ENCODE results near the gene CEBPB.
A peak's percentile ranks its signal among the peaks of the same experiment; 100 is the strongest.

The CEBPB gene

GRCh38 chr20:50224052-50224451 is 33.4 kb downstream of the CEBPB start:
- Histone ChIP-seq H3K4me3 (ENCODE audit: low read depth in 1 of 2, low read length in 2 of 2) (no peak overlapping the region), H3K27ac (ENCODE audit: low read length) (peak overlapping the region; percentile 74), H3K9me3 (ENCODE audit: control insufficient read depth in 1 of 2, low read length in 2 of 2) (no peaks in the 10 kb centered on the region), H3K27me3 (ENCODE audit: low read depth, low read length) (no peaks in the 10 kb centered on the region), H3K36me3 (ENCODE audit: control insufficient read depth in 1 of 2, insufficient read depth in 2 of 2, low read length in 2 of 2) (no peaks in the 10 kb centered on the region), H3K4me1 (ENCODE audit: control insufficient read depth in 1 of 2, insufficient read depth in 2 of 2, low read length in 2 of 2) (peaks cover 0 to 4% of the 10 kb centered on the region in 2 donors)

DNA sequence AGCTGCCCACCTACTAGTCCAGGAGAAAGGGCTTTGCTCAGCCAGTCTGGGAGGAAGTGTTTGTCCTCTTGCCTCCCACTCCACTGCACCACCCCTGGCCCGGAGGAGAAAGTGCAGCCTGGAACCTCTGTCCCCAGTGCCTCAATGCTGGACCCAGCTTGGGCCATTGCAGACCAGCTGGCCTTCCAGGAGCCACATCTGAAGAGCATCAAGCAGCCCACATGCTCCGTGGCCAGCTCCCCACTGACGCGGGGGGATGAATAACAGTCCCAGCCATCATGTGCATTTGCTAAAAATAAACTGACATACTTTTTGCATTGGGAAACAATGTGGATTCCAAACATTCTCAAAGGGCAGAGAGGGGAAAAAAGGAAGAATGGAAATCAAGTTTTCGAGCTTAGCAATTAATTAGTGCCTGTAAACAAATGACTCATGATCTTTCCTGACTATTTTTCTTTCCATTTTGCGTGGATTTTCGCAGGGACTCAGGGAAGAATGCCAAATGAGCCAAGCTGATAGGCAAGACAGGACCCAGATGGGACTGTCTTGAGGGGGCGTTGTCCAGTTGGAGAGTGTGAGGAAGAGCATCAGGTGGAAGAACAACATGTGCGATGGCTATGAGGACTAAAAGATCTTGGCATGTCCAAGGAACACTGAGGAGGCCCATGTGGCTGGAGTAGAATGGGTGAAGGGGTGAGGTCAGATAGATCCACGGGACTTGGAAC is 34.1 kb downstream of the CEBPB start:
- H3K4me3 ChIP-seq (ENCODE audit: low read depth in 1 of 2, low read length in 2 of 2): no peak overlapping the region
- no peaks in the 10 kb centered on the region for H3K9me3 ChIP-seq (ENCODE audit: control insufficient read depth in 1 of 2, low read length in 2 of 2)
- peak overlapping the region; percentile 74 for H3K27ac ChIP-seq (ENCODE audit: low read length)
- no peaks in the 10 kb centered on the region for H3K36me3 ChIP-seq (ENCODE audit: control insufficient read depth in 1 of 2, insufficient read depth in 2 of 2, low read length in 2 of 2)
- no peaks in the 10 kb centered on the region for H3K27me3 ChIP-seq (ENCODE audit: low read depth, low read length)
- peaks cover 0 to 4% of the 10 kb centered on the region in 2 donors for H3K4me1 ChIP-seq (ENCODE audit: control insufficient read depth in 1 of 2, insufficient read depth in 2 of 2, low read length in 2 of 2)

DNA sequence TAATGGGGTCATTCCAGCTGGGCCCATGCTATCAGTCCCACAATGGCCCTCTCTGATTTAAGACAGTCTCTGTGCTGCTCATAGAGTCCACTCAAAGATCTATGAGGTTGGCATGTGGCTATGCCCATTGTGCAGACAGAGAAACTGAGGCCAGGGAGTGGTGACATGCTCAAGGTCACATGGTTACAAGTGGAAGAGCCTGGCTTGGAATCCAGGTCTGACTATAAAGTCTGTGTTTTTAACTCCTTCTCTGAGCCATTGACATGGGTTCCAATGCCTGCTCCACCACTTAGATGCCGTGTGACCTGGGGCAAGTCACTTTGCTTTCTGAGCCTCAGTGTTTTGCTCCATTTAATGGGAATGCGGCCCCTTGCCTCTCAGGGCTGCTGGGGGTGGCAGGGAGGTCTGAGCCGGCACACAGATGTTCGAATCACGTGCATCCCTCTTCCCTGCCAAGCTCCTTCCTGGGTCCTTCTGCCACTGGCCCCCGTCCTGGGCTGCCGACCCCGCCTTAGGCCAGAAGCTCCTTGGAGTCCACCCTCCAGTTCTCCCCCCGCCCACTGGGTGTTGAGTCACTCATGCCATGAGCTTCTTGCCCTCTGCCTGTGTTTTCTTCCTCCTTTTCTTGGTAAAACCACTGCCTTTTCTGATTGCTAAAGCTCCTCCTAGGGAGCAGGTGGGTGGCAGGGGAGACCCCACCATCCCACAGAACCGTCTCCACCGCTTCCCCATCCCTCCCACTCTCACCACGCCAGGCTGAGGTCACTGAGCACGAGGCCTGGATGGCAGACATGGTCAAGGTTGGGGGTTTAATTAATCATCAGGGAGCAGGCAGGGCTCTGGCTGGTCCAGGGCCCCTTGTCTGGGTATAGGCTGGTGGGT is 35.7 kb downstream of the CEBPB start:
- peaks cover 0 to 4% of the 10 kb centered on the region in 2 donors for H3K4me1 ChIP-seq (ENCODE audit: control insufficient read depth in 1 of 2, insufficient read depth in 2 of 2, low read length in 2 of 2)
- H3K27ac ChIP-seq (ENCODE audit: low read length): no peak overlapping the region
- H3K36me3 ChIP-seq (ENCODE audit: control insufficient read depth in 1 of 2, insufficient read depth in 2 of 2, low read length in 2 of 2): no peaks in the 10 kb centered on the region
- H3K4me3 ChIP-seq (ENCODE audit: low read depth in 1 of 2, low read length in 2 of 2): no peak overlapping the region
- H3K9me3 ChIP-seq (ENCODE audit: control insufficient read depth in 1 of 2, low read length in 2 of 2): no peaks in the 10 kb centered on the region
- H3K27me3 ChIP-seq (ENCODE audit: low read depth, low read length): no peaks in the 10 kb centered on the region

DNA sequence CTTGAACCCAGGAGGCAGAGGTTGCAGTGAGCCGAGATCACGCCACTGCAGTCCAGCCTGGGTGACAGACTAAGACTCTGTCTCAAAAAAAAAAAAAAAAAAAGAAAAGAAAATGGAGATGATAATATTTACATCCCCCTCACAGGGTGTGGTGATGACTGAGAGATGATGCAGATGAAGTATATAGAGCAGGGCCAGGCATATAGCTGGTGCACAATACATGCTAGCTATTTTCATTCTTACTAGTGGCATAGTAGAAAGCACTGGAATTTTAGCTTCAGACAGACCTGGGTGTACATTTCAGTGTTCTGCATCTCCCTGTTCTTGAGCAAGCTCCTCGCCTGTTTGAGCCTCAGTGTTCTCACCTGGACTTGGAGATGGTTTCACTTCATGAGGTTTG is 36.9 kb downstream of the CEBPB start:
- Histone ChIP-seq H3K27me3 (ENCODE audit: low read depth, low read length) (no peaks in the 10 kb centered on the region), H3K4me3 (ENCODE audit: low read depth in 1 of 2, low read length in 2 of 2) (no peak overlapping the region), H3K36me3 (ENCODE audit: control insufficient read depth in 1 of 2, insufficient read depth in 2 of 2, low read length in 2 of 2) (no peaks in the 10 kb centered on the region), H3K4me1 (ENCODE audit: control insufficient read depth in 1 of 2, insufficient read depth in 2 of 2, low read length in 2 of 2) (peaks cover 0 to 4% of the 10 kb centered on the region in 2 donors), H3K9me3 (ENCODE audit: control insufficient read depth in 1 of 2, low read length in 2 of 2) (no peaks in the 10 kb centered on the region), H3K27ac (ENCODE audit: low read length) (no peak overlapping the region)

DNA sequence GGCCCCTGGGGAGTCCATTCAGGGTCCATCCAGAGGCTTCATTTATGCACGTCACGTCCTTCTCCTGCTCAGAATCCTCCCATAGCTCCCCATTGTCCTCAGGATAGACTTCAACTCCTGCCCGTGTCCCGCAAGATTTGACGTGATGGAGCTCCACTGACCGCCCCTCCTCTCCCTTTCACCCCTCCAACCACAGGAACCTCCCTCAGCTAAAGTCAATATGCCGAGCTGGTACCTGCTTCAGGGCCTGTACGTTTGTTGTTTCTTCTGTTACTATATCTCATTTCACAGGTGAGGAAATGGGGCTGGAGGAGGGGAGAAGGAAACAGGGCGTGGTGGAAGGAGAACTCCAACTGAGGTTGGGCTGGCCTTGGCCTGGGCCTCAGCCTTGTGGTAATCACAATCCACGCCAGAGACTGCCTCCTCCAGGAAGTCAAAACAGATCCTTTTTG is 38.6 kb downstream of the CEBPB start:
- peaks cover 0 to 4% of the 10 kb centered on the region in 2 donors for H3K4me1 ChIP-seq (ENCODE audit: control insufficient read depth in 1 of 2, insufficient read depth in 2 of 2, low read length in 2 of 2)
- H3K27me3 ChIP-seq (ENCODE audit: low read depth, low read length): no peaks in the 10 kb centered on the region

GRCh38 chr20:50230184-50230583 is 39.6 kb downstream of the CEBPB start:
- Histone ChIP-seq H3K4me3 (ENCODE audit: low read depth in 1 of 2, low read length in 2 of 2) (no peak overlapping the region), H3K9me3 (ENCODE audit: control insufficient read depth in 1 of 2, low read length in 2 of 2) (no peaks in the 10 kb centered on the region), H3K27ac (ENCODE audit: low read length) (no peak overlapping the region), H3K27me3 (ENCODE audit: low read depth, low read length) (no peaks in the 10 kb centered on the region), H3K4me1 (ENCODE audit: control insufficient read depth in 1 of 2, insufficient read depth in 2 of 2, low read length in 2 of 2) (peaks cover 0 to 4% of the 10 kb centered on the region in 2 donors), H3K36me3 (ENCODE audit: control insufficient read depth in 1 of 2, insufficient read depth in 2 of 2, low read length in 2 of 2) (no peaks in the 10 kb centered on the region)

More for the DNA sequence above, 38.6 kb downstream of the CEBPB start:
- Histone ChIP-seq H3K27ac (ENCODE audit: low read length) (no peak overlapping the region), H3K9me3 (ENCODE audit: control insufficient read depth in 1 of 2, low read length in 2 of 2) (no peaks in the 10 kb centered on the region), H3K4me3 (ENCODE audit: low read depth in 1 of 2, low read length in 2 of 2) (no peak overlapping the region), H3K36me3 (ENCODE audit: control insufficient read depth in 1 of 2, insufficient read depth in 2 of 2, low read length in 2 of 2) (no peaks in the 10 kb centered on the region)

DNA sequence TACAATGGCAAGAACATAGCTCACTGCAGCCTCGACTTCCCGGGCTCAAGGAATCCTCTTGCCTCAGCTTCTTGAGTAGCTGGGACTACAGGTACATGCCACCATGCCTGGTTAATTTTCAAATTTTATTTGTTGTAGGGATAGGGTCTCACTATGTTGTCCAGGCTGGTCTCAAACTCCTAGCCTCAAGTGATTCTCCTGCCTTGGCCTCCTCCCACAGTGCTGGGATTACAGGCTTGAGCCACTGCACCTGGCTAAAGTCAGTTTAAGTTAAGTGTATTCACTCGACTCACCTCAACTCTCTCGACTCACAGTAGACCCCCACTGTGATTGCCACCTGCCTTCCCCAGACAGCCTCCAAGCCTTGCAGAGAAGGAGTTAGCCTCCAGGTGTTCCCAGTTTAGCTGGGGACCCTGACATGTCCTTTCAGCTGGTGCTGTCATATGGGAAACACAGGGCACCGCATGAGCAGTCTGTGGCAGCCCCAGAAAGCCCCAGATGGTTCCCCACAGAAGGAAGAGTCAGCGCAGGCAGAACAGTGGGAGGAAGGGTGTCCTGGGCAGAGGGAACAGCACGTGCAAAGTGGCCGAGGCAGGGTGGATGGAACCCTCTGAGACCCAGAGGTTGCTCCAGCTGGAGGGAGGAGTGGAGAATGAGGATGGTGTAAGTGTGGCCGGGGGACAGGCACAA is 40.4 kb downstream of the CEBPB start:
- Histone ChIP-seq H3K9me3 (ENCODE audit: control insufficient read depth in 1 of 2, low read length in 2 of 2) (no peaks in the 10 kb centered on the region), H3K4me1 (ENCODE audit: control insufficient read depth in 1 of 2, insufficient read depth in 2 of 2, low read length in 2 of 2) (peaks cover 0 to 4% of the 10 kb centered on the region in 2 donors), H3K4me3 (ENCODE audit: low read depth in 1 of 2, low read length in 2 of 2) (no peak overlapping the region), H3K27me3 (ENCODE audit: low read depth, low read length) (no peaks in the 10 kb centered on the region), H3K36me3 (ENCODE audit: control insufficient read depth in 1 of 2, insufficient read depth in 2 of 2, low read length in 2 of 2) (no peaks in the 10 kb centered on the region), H3K27ac (ENCODE audit: low read length) (no peak overlapping the region)

DNA sequence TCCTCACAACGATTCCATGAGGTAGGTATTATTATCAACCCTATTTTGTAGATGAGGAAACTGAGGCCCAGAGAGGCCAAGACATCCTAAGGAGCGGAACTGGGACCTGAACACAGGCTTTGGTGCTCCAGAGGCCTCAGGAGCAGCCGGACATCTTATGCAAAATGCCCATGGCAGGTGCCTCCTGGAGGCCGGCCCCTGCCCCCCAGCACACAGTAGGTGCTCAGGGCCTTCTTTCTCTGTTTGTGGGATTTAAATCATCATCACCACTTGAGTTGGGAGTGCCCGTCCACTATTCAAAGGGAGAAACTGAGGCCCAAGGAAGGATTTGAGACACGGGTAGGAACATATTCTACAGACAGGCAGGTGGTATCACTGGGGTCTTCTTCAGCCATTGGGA is 41.2 kb downstream of the CEBPB start:
- Histone ChIP-seq H3K9me3 (ENCODE audit: control insufficient read depth in 1 of 2, low read length in 2 of 2) (no peaks in the 10 kb centered on the region), H3K4me3 (ENCODE audit: low read depth in 1 of 2, low read length in 2 of 2) (no peak overlapping the region), H3K27me3 (ENCODE audit: low read depth, low read length) (no peaks in the 10 kb centered on the region), H3K27ac (ENCODE audit: low read length) (no peak overlapping the region), H3K36me3 (ENCODE audit: control insufficient read depth in 1 of 2, insufficient read depth in 2 of 2, low read length in 2 of 2) (no peaks in the 10 kb centered on the region), H3K4me1 (ENCODE audit: control insufficient read depth in 1 of 2, insufficient read depth in 2 of 2, low read length in 2 of 2) (no peaks in the 10 kb centered on the region)

GRCh38 chr20:50232651-50233324 is 42.2 kb downstream of the CEBPB start:
- Histone ChIP-seq H3K9me3 (ENCODE audit: control insufficient read depth in 1 of 2, low read length in 2 of 2) (no peaks in the 10 kb centered on the region), H3K27ac (ENCODE audit: low read length) (no peak overlapping the region), H3K4me3 (ENCODE audit: low read depth in 1 of 2, low read length in 2 of 2) (no peak overlapping the region), H3K36me3 (ENCODE audit: control insufficient read depth in 1 of 2, insufficient read depth in 2 of 2, low read length in 2 of 2) (no peaks in the 10 kb centered on the region), H3K27me3 (ENCODE audit: low read depth, low read length) (no peaks in the 10 kb centered on the region), H3K4me1 (ENCODE audit: control insufficient read depth in 1 of 2, insufficient read depth in 2 of 2, low read length in 2 of 2) (no peaks in the 10 kb centered on the region)

DNA sequence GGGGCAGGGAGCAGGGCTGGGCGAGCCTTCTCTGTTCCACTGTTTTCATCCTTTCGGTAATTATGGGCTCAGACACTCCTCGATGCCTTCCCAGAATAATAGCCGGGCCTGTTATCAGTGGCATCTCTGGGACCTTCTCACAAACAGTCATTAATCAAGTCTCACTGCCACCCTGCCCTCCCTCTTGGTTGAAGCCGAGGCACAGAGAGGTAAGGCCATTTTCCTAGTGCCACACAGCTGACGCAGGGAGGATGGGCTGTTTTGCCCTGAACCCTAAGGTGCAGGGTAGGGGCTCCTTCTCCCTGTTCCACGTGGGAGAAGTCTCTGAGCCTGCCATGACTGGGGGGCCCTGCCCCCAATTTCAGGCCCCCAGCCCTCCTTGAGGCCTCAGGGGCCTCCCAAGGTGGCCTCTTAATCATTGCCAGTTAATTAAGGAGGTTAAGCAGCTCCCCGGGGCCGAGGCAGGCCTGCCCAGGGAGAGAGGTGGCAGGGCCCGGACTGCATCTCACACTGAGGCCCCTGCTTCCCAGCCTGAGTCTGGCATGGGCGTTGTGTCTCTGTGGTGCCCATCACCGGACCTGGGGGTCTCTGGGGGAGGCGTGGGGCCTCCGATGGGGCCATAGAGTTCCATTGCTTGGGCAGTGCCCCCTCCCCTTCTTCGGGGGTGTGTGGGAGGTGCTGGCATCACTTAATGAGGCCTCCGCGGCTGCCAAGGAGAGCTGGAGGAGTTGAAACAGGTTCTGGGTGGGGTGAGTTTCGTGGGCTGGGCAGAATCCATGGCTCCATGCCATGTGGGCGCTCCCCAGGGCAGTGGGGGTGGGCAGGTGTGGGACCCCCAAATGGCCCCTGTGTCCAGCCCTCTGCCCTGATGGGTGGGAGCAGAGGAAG is 42.9 kb downstream of the CEBPB start:
- H3K9me3 ChIP-seq (ENCODE audit: control insufficient read depth in 1 of 2, low read length in 2 of 2): no peaks in the 10 kb centered on the region
- H3K27me3 ChIP-seq (ENCODE audit: low read depth, low read length): no peaks in the 10 kb centered on the region
- no peaks in the 10 kb centered on the region for H3K36me3 ChIP-seq (ENCODE audit: control insufficient read depth in 1 of 2, insufficient read depth in 2 of 2, low read length in 2 of 2)
- H3K4me1 ChIP-seq (ENCODE audit: control insufficient read depth in 1 of 2, insufficient read depth in 2 of 2, low read length in 2 of 2): no peaks in the 10 kb centered on the region
- H3K27ac ChIP-seq (ENCODE audit: low read length): no peak overlapping the region
- H3K4me3 ChIP-seq (ENCODE audit: low read depth in 1 of 2, low read length in 2 of 2): no peak overlapping the region

Data from muscle layer of duodenum (tissue), 2 donors.